RWPE2 (cell line): ENCODE data around the gene KIF18A.

Experiments used
- ATAC-seq: fragments of 200-7000 bp; cut with Tn5 transposase; 3 replicates; pipeline ENCODE4 v1.9.1; 2021; ENCODE audit warnings: low read depth
- DNase-seq: peaks from one replicate; pipeline ENCODE4 v3.0.0-alpha.2; 2020; ENCODE audit warnings: low spot score
- H3K27ac ChIP-seq: fragments of 450-650 bp; 2 replicates; pipeline ENCODE4 v1.5.1; 2017; ENCODE audit warnings: mild to moderate bottlenecking; ENCODE audit not compliant: poor library complexity, severe bottlenecking
- H3K27me3 ChIP-seq: fragments of 250-450 bp; sonication (Bioruptor Pico); 2 replicates; pipeline ENCODE4 v1.5.1; 2021; ENCODE audit warnings: mild to moderate bottlenecking, moderate library complexity; ENCODE audit not compliant: insufficient read depth, poor library complexity, severe bottlenecking
- H3K36me3 ChIP-seq: fragments of 250-450 bp; sonication (Bioruptor Pico); 2 replicates; pipeline ENCODE4 v1.5.1; 2020; ENCODE audit warnings: low read depth, mild to moderate bottlenecking, moderate library complexity
- H3K4me1 ChIP-seq: fragments of 250-450 bp; sonication (Bioruptor Pico); 2 replicates; pipeline ENCODE4 v1.5.1; 2021; ENCODE audit warnings: mild to moderate bottlenecking, moderate library complexity; ENCODE audit not compliant: insufficient read depth, poor library complexity, severe bottlenecking
- H3K4me3 ChIP-seq: fragments of 250-450 bp; sonication (Bioruptor Pico); 2 replicates; pipeline ENCODE4 v1.5.1; 2021; ENCODE audit warnings: mild to moderate bottlenecking, moderate library complexity; ENCODE audit not compliant: severe bottlenecking
- H3K9me3 ChIP-seq: fragments of 250-450 bp; sonication (Bioruptor Pico); 2 replicates; pipeline ENCODE4 v1.5.1; 2021; ENCODE audit warnings: mild to moderate bottlenecking, moderate library complexity; ENCODE audit not compliant: severe bottlenecking
- CTCF ChIP-seq: fragments of 450-650 bp; IDR thresholded peaks from one replicate; pipeline ENCODE4 v1.5.1; 2017; ENCODE audit warnings: mild to moderate bottlenecking, moderate library complexity; ENCODE audit not compliant: poor library complexity, severe bottlenecking

Gene KIF18A

GRCh38 chr11:28038775-28039174 lies 69.2 kb downstream of the KIF18A start:
- no peak for DNase-seq
- no peak for TF ChIP-seq CTCF
- no peaks in the 10 kb centered on the region for H3K9me3 ChIP-seq
- no peak overlapping the region for H3K4me3 ChIP-seq
- ATAC-seq = no peak
- H3K4me1 ChIP-seq = no peaks in the 10 kb centered on the region
- peaks cover 43% of the 10 kb centered on the region for H3K36me3 ChIP-seq
- H3K27me3 ChIP-seq = no peaks in the 10 kb centered on the region
- no peak overlapping the region for H3K27ac ChIP-seq

- H3K27ac ChIP-seq = no peak overlapping the region
- ATAC-seq = no peak
Measured at GRCh38 chr11:28026634-28027290, 81.2 kb downstream of the KIF18A start.

GRCh38 chr11:28017816-28018215 lies 90.1 kb downstream of the KIF18A start:
- Histone ChIP-seq H3K4me1 (no peaks in the 10 kb centered on the region), H3K36me3 (peaks cover 26% of the 10 kb centered on the region), H3K27me3 (no peaks in the 10 kb centered on the region), H3K9me3 (no peaks in the 10 kb centered on the region), H3K4me3 (no peak overlapping the region), H3K27ac (no peak overlapping the region)
- no peak for TF ChIP-seq CTCF
- DNase-seq (no peak), ATAC-seq (no peak)

More at GRCh38 chr11:28026634-28027290, 81.2 kb downstream of the KIF18A start:
- no peak for TF ChIP-seq CTCF
- DNase-seq = no peak
- H3K4me1 ChIP-seq = no peaks in the 10 kb centered on the region
- no peaks in the 10 kb centered on the region for H3K9me3 ChIP-seq
- peaks cover 24% of the 10 kb centered on the region for H3K36me3 ChIP-seq
- H3K27me3 ChIP-seq = no peaks in the 10 kb centered on the region
- no peak overlapping the region for H3K4me3 ChIP-seq

- no peak for TF ChIP-seq CTCF
- peaks cover 7% of the 10 kb centered on the region for H3K4me1 ChIP-seq
- ATAC-seq (no peak), DNase-seq (no peak)
- H3K27me3 ChIP-seq = no peaks in the 10 kb centered on the region
- no peak overlapping the region for H3K27ac ChIP-seq
- no peaks in the 10 kb centered on the region for H3K9me3 ChIP-seq
- 0 out of 2 replicates have a peak, but pooled peaks cover 3% of the 10 kb centered on the region for H3K36me3 ChIP-seq
- H3K4me3 ChIP-seq = no peak overlapping the region
Measured at GRCh38 chr11:28011813-28012212, 96.1 kb downstream of the KIF18A start.

GRCh38 chr11:28009996-28010395 lies 98.0 kb downstream of the KIF18A start:
- Histone ChIP-seq H3K9me3 (no peaks in the 10 kb centered on the region), H3K4me3 (no peak overlapping the region), H3K4me1 (peaks cover 7% of the 10 kb centered on the region), H3K27ac (no peak overlapping the region), H3K27me3 (no peaks in the 10 kb centered on the region), H3K36me3 (0 out of 2 replicates have a peak, but pooled peaks cover 3% of the 10 kb centered on the region)
- no peak for TF ChIP-seq CTCF
- ATAC-seq (no peak), DNase-seq (no peak)
